Cardiac fibroblast (primary cell): ENCODE measurements around the gene FBXL13.

Experiments
- DNase-seq, 2 donors: peaks; one replicate each; pipeline versions ENCODE4 v3.0.0 to v3.0.0-alpha.2; 2010; ENCODE audit warnings: low read depth in 2 of 2
- H3K4me3 ChIP-seq, 2 donors: replicated peaks in 1 of 2; 1 replicate in 1 of 2; 2 replicates in 1 of 2; pipeline ENCODE4 v1.5.1; 2011; ENCODE audit warnings: low read depth in 2 of 2, low read length in 2 of 2, mild to moderate bottlenecking in 2 of 2, moderate library complexity in 1 of 2
- CTCF ChIP-seq: IDR thresholded peaks from one replicate; pipeline ENCODE4 v1.5.1; 2011; ENCODE audit warnings: low read depth, mild to moderate bottlenecking, low read length, inconsistent platforms

The FBXL13 gene

GRCh38 chr7:103074519-103075336 lies at the start of gene FBXL13, which contains the start of gene ARMC10:
Gene FBXL13 (minus strand): TSS chr7:103074796.
Gene ARMC10 (plus strand): TSS chr7:103075140. CDS start chr7:103075273, 133 bp downstream.
- H3K4me3 ChIP-seq = peak within 1 kb of the TSS; percentile 59 to 73
- no peak for TF ChIP-seq CTCF
- peak; percentile 92 to 94 for DNase-seq

- H3K4me3 ChIP-seq = no peak overlapping the region
- TF ChIP-seq CTCF = no peak
- DNase-seq = no peak
Observed at GRCh38 chr7:103123529-103123928, 48.9 kb upstream of the FBXL13 start.

- no peak for TF ChIP-seq CTCF
- no peak for DNase-seq
- H3K4me3 ChIP-seq = no peak overlapping the region
Observed at GRCh38 chr7:103121641-103122040, 47.0 kb upstream of the FBXL13 start.

GRCh38 chr7:103120362-103120761 lies 45.8 kb upstream of the FBXL13 start:
- no peak for TF ChIP-seq CTCF
- H3K4me3 ChIP-seq = no peak overlapping the region
- DNase-seq = no peak

GRCh38 chr7:103119791-103120291 lies 45.2 kb upstream of the FBXL13 start:
- no peak for DNase-seq
- TF ChIP-seq CTCF = no peak
- H3K4me3 ChIP-seq = no peak overlapping the region

- H3K4me3 ChIP-seq = no peak overlapping the region
- no peak for TF ChIP-seq CTCF
- no peak for DNase-seq
Observed at GRCh38 chr7:103117465-103117864, 42.9 kb upstream of the FBXL13 start.

GRCh38 chr7:103116991-103117390 lies 42.4 kb upstream of the FBXL13 start:
- no peak overlapping the region for H3K4me3 ChIP-seq
- no peak for DNase-seq
- TF ChIP-seq CTCF = no peak
